NOMO-1 (cell line): ENCODE measurements around the gene GRIK4.
"Not testable (repeated sequence)": the region's sequence is repeated elsewhere in the genome, so short reads cannot be mapped to it uniquely, and the experiment has no call there.

Source experiments
- DNase-seq, 2 experiments: peaks; one replicate each; lab custom pipeline; 2025; ENCODE audit not compliant: unreplicated experiment in 2 of 2; lab: John Stamatoyannopoulos, UW

The GRIK4 gene

GRCh38 chr11:120568572-120569307, 57.2 kb downstream of the GRIK4 start:
- DNase-seq, result no peak

- DNase-seq, result no peak
Observed at GRCh38 chr11:120569861-120570260, 58.3 kb downstream of the GRIK4 start.

- no peak for DNase-seq
Observed at GRCh38 chr11:120571476-120571875, 59.9 kb downstream of the GRIK4 start.

GRCh38 chr11:120573756-120574354, 62.3 kb downstream of the GRIK4 start:
- DNase-seq, result no peak

GRCh38 chr11:120574876-120575275, 63.3 kb downstream of the GRIK4 start:
- no peak for DNase-seq

GRCh38 chr11:120575461-120575860, 63.9 kb downstream of the GRIK4 start:
- no peak for DNase-seq

- no peak for DNase-seq
Observed at GRCh38 chr11:120576606-120577005, 65.1 kb downstream of the GRIK4 start.

GRCh38 chr11:120577041-120577440, 65.5 kb downstream of the GRIK4 start:
- DNase-seq, result no peak

- no peak for DNase-seq
Observed at GRCh38 chr11:120577624-120578363, 66.2 kb downstream of the GRIK4 start.

- DNase-seq, result no peak
Observed at GRCh38 chr11:120578596-120579154, 67.1 kb downstream of the GRIK4 start.

GRCh38 chr11:120579611-120580031, 68.1 kb downstream of the GRIK4 start:
- no peak for DNase-seq

GRCh38 chr11:120581313-120581712, 69.8 kb downstream of the GRIK4 start:
- DNase-seq, result peak; percentile 19 to 71

- DNase-seq, result not testable (repeated sequence)
Observed at GRCh38 chr11:120582535-120582934, 71.0 kb downstream of the GRIK4 start.

GRCh38 chr11:120586072-120586471, 74.5 kb downstream of the GRIK4 start:
- no peak for DNase-seq

- no peak for DNase-seq
Observed at GRCh38 chr11:120586728-120587127, 75.2 kb downstream of the GRIK4 start.

GRCh38 chr11:120587299-120587698, 75.8 kb downstream of the GRIK4 start:
- no peak for DNase-seq

GRCh38 chr11:120589376-120589775, 77.8 kb downstream of the GRIK4 start:
- DNase-seq, result no peak

GRCh38 chr11:120590472-120590871, 78.9 kb downstream of the GRIK4 start:
- no peak for DNase-seq

GRCh38 chr11:120594746-120595145, 83.2 kb downstream of the GRIK4 start:
- no peak for DNase-seq

- DNase-seq, result no peak
Observed at GRCh38 chr11:120595557-120595956, 84.0 kb downstream of the GRIK4 start.
